Panc1 (cell line): ENCODE measurements around the gene TMPRSS2. TPM values are rescaled to one million over a fixed set of nuclear protein-coding genes. Genes with fewer than 3 reads are reported as not detected.
A peak's percentile ranks its signal among the peaks of the same experiment; 100 is the strongest.

Experiments
- ATAC-seq: fragments of 200-7000 bp; cut with Tn5 transposase; 2 replicates; pipeline ENCODE4 v1.9.1; 2020; ENCODE audit warnings: mild to moderate bottlenecking, moderate library complexity
- BruUV-seq: library from RNA; stranded (reverse); fragments of 400-500 nt; replicated peaks from 2 replicates; lab custom pipeline; 2021; lab: Mats Ljungman, UMichigan
- CTCF ChIA-PET: fragments of 300-600 bp; sonication (Branson Sonifier 250); formaldehyde crosslinking; loops from one replicate; lab custom pipeline; 2022; ENCODE audit warnings: antibody characterized with exemption; lab: Charles Lee
- POLR2A ChIA-PET: fragments of 300-600 bp; sonication (Branson Sonifier 250); formaldehyde crosslinking; loops from one replicate; lab custom pipeline; 2022; ENCODE audit warnings: antibody characterized with exemption; lab: Charles Lee
- DNase-seq: peaks from one replicate; pipeline ENCODE4 v3.0.0-alpha.2; 2010; ENCODE audit warnings: low read depth, low spot score
- H3K27ac ChIP-seq: 2 replicates; pipeline ENCODE4 v1.5.1; 2011; ENCODE audit warnings: mild to moderate bottlenecking, low read length, inconsistent platforms
- H3K27me3 ChIP-seq: fragments of 200-500 bp; sonication (Bioruptor generic); 2 replicates; pipeline ENCODE4 v1.6.0; 2014; ENCODE audit warnings: low read length, inconsistent platforms; ENCODE audit not compliant: control insufficient read depth, insufficient read depth
- H3K36me3 ChIP-seq: fragments of 200-500 bp; sonication (Bioruptor generic); 2 replicates; pipeline ENCODE4 v1.5.1; 2014; ENCODE audit warnings: inconsistent platforms, mild to moderate bottlenecking, low read length, moderate library complexity; ENCODE audit not compliant: control insufficient read depth, insufficient read depth
- H3K4me1 ChIP-seq: 2 replicates; pipeline ENCODE4 v1.5.1; 2011; ENCODE audit warnings: inconsistent platforms, mild to moderate bottlenecking, low read length, moderate library complexity; ENCODE audit not compliant: control insufficient read depth, insufficient read depth
- H3K4me3 ChIP-seq, 2 experiments: 2 replicates each; pipeline ENCODE4 v1.5.1; 2011 to 2012; ENCODE audit warnings: low read depth in 2 of 2, low read length in 2 of 2, mild to moderate bottlenecking in 2 of 2, inconsistent platforms in 1 of 2, moderate library complexity in 1 of 2
- H3K9me3 ChIP-seq: fragments of 200-500 bp; sonication (Bioruptor generic); 2 replicates; pipeline ENCODE4 v1.5.1; 2014; ENCODE audit warnings: low read depth, mild to moderate bottlenecking, inconsistent platforms, low read length, moderate library complexity; ENCODE audit not compliant: control insufficient read depth, insufficient read depth
- CTCF ChIP-seq: fragments of 450-650 bp; IDR thresholded peaks from 2 replicates; pipeline ENCODE4 v1.5.1; 2017; ENCODE audit warnings: mild to moderate bottlenecking
- POLR2AphosphoS5 ChIP-seq: IDR thresholded peaks from 2 replicates; pipeline ENCODE4 v1.6.1; 2012; ENCODE audit warnings: mild to moderate bottlenecking, low read depth, low read length, moderate library complexity
- REST ChIP-seq, 2 experiments: IDR thresholded peaks; 2 replicates each; pipeline ENCODE4 v1.6.1; 2011 to 2012; ENCODE audit warnings: low read depth in 2 of 2, control low read depth in 1 of 2, low read length in 1 of 2, mild to moderate bottlenecking in 1 of 2, moderate library complexity in 1 of 2; ENCODE audit not compliant: insufficient read depth in 1 of 2
- SIN3A ChIP-seq: IDR thresholded peaks from 2 replicates; pipeline ENCODE4 v1.6.1; 2012; ENCODE audit warnings: low read depth, mild to moderate bottlenecking, low read length, moderate library complexity, borderline replicate concordance; ENCODE audit not compliant: insufficient read depth
- TCF7L2 ChIP-seq: IDR thresholded peaks from 2 replicates; pipeline ENCODE4 v1.6.1; 2011; ENCODE audit warnings: mild to moderate bottlenecking, low read depth, low read length, inconsistent platforms
- in situ Hi-C: cut with HindIII; loops from 2 replicates; pipeline ENCODE4 v1.10.0; 2016; ENCODE audit warnings: low sequenced_read_pairs, low pct_unique_long_range_greater_than_20kb
- intact Hi-C: fragments of 100-400 bp; cut with micrococcal nuclease; formaldehyde crosslinking; loops from one replicate; pipeline ENCODE4 v1.10.0; 2022; ENCODE audit not compliant: unreplicated experiment
- total RNA-seq: library from RNA; stranded (reverse); gene quantifications from one replicate; pipeline ENCODE4 v1.2.1, GENCODE V29; 2021; ENCODE audit not compliant: unreplicated experiment

Gene TMPRSS2
- total RNA-seq, 1 experiment from 2014 or later = 111 TPM

GRCh38 chr21:41530366-41530765 lies 22.4 kb upstream of the TMPRSS2 start:
- no peaks in the 10 kb centered on the region for H3K27me3 ChIP-seq
- H3K4me3 ChIP-seq = no peak overlapping the region
- no peak for TF ChIP-seq SIN3A
- no peak for TF ChIP-seq POLR2AphosphoS5
- no peak for TF ChIP-seq CTCF
- TF ChIP-seq REST (IDR thresholded peaks at IDR 0.05; ENCODE audit: insufficient read depth in 1 of 2, low read depth in 2 of 2, low read length in 1 of 2) = no peak
- no peak for TF ChIP-seq TCF7L2
- BruUV-seq = no TSS peak
- intact Hi-C loops (no loop called here), in situ Hi-C loops (no loop called here)
- DNase-seq = no peak
- H3K4me1 ChIP-seq = peaks cover 16% of the 10 kb centered on the region
- H3K9me3 ChIP-seq = no peaks in the 10 kb centered on the region
- POLR2A ChIA-PET = no interaction called here
- no peak for ATAC-seq
- no peaks in the 10 kb centered on the region for H3K36me3 ChIP-seq
- peak overlapping the region; percentile 39; the same call in 1 of the 2 replicates for H3K27ac ChIP-seq
- CTCF ChIA-PET = no interaction called here

- Histone ChIP-seq H3K9me3 (no peaks in the 10 kb centered on the region), H3K4me1 (peaks cover 16% of the 10 kb centered on the region), H3K27ac (peak overlapping the region; percentile 29; the same call in 1 of the 2 replicates), H3K4me3 (no peak overlapping the region), H3K36me3 (no peaks in the 10 kb centered on the region), H3K27me3 (no peaks in the 10 kb centered on the region)
- in situ Hi-C loops = no loop called here
- no TSS peak for BruUV-seq
- DNase-seq = no peak
- CTCF ChIA-PET = interaction anchor here (0.6 kb wide), 1 partner anchor 81 kb away, joined by 3 read pairs; no protein-coding TSS in a partner anchor
- POLR2A ChIA-PET = no interaction called here
- ATAC-seq = no peak
- TF ChIP-seq CTCF (no peak), TCF7L2 (no peak), SIN3A (no peak), REST (IDR thresholded peaks at IDR 0.05; ENCODE audit: insufficient read depth in 1 of 2, low read depth in 2 of 2, low read length in 1 of 2) (no peak), POLR2AphosphoS5 (no peak)
- intact Hi-C loops = loop anchor here (10.0 kb wide), 1 partner anchor 55 kb away; no protein-coding TSS in a partner anchor
These were observed 21.8 kb upstream of the TMPRSS2 start for GRCh38 chr21:41529769-41530168.
